Measurements from ENCODE around the gene DDX1. TPM values are rescaled to one million over a fixed set of nuclear protein-coding genes. Genes with fewer than 3 reads are reported as not detected.

The DDX1 gene
- total RNA-seq, 1 experiment from 2014 or later = 62.6 TPM

DNA sequence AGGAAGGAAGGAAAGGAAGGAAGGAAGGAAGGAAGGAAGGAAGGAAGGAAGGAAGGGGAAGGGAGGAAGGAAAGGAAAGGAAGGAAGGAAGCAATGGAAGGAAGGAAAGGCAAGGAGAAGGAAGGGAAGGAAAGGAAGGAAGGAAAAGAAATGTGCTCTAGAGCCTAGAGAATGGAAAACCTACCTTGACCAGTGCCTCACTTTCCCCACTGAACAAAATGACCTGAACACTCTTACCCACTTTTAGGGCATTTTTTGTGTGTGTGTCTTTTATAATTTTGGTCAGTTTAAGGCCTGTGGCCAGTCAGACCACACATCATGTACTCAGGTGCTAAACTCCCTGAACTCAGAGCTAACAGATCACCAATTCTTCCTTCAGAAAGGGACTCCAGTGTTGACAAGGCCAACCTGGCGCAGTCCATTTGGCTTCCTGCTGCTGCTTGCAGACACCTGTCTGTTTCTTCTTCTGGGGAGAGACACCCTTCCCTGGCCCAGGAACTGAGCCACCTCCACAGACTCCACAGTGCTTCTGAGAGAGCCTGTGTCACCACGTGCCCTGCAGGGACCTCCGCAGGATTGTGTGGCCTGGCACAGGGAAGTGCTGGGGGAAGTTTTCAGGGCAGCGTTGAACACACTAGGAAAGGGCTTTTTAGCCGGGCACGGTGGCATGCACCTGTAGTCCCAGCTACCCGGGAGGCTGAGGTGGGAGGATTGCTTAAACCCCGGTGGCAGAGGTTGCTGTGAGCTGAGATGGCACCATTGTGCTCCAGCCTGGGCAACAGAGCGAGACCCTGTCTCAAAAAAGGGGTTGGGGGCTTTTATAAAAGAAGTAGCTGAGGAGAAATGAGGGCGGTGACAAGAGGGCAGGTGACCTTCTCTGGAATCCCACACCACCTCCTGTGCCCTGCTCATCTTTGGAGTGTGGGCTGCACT lies 57.2 kb downstream of the DDX1 start:
- no TSS peak for BruUV-seq (replicated peaks)
- H3K9me3 ChIP-seq (ENCODE audit: low read length) = no peaks in the 10 kb centered on the region
- intact Hi-C loops (cut with micrococcal nuclease) = no loop called here
- no peak for DNase-seq
- H3K9ac ChIP-seq (ENCODE audit: low read length) = no peak overlapping the region
- H3K4me3 ChIP-seq (ENCODE audit: low read length) = no peak overlapping the region
- H3K27ac ChIP-seq (ENCODE audit: low read length) = no peak overlapping the region
- no peak overlapping the region for H3K4me2 ChIP-seq (ENCODE audit: low read length)
- no peaks in the 10 kb centered on the region for H4K20me1 ChIP-seq (ENCODE audit: low read length)
- H3K36me3 ChIP-seq (ENCODE audit: low read depth, low read length) = no peaks in the 10 kb centered on the region
- H3K79me2 ChIP-seq (ENCODE audit: low read length) = no peaks in the 10 kb centered on the region
- no peak for ATAC-seq
- no peaks in the 10 kb centered on the region for H3K9me2 ChIP-seq (replicated peaks; ENCODE audit: low read length)
- H3K27me3 ChIP-seq (ENCODE audit: low read length) = peaks cover 43% of the 10 kb centered on the region
- H3K4me1 ChIP-seq (ENCODE audit: insufficient read depth, low read length) = no peaks in the 10 kb centered on the region
- H3F3A ChIP-seq (ENCODE audit: low read length, unreplicated experiment) = no peaks in the 10 kb centered on the region
- ChIA-PET POLR2A (ENCODE audit: unreplicated experiment) (no interaction called here), CTCF (no interaction called here)
- H2AFZ ChIP-seq (ENCODE audit: low read length) = no peak overlapping the region
- TF ChIP-seq EZH2phosphoT487 (IDR thresholded peaks at IDR 0.05; ENCODE audit: borderline replicate concordance, low read length) = no peak
- TF ChIP-seq, protein P1, sequence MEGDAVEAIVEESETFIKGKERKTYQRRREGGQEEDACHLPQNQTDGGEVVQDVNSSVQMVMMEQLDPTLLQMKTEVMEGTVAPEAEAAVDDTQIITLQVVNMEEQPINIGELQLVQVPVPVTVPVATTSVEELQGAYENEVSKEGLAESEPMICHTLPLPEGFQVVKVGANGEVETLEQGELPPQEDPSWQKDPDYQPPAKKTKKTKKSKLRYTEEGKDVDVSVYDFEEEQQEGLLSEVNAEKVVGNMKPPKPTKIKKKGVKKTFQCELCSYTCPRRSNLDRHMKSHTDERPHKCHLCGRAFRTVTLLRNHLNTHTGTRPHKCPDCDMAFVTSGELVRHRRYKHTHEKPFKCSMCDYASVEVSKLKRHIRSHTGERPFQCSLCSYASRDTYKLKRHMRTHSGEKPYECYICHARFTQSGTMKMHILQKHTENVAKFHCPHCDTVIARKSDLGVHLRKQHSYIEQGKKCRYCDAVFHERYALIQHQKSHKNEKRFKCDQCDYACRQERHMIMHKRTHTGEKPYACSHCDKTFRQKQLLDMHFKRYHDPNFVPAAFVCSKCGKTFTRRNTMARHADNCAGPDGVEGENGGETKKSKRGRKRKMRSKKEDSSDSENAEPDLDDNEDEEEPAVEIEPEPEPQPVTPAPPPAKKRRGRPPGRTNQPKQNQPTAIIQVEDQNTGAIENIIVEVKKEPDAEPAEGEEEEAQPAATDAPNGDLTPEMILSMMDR (conservative IDR thresholded peaks at IDR 0.05; ENCODE audit: low read depth, low read length) = no peak
- no peak for TF ChIP-seq EZH2 (IDR thresholded peaks at IDR 0.05; ENCODE audit: low read length, unreplicated experiment)

DNA sequence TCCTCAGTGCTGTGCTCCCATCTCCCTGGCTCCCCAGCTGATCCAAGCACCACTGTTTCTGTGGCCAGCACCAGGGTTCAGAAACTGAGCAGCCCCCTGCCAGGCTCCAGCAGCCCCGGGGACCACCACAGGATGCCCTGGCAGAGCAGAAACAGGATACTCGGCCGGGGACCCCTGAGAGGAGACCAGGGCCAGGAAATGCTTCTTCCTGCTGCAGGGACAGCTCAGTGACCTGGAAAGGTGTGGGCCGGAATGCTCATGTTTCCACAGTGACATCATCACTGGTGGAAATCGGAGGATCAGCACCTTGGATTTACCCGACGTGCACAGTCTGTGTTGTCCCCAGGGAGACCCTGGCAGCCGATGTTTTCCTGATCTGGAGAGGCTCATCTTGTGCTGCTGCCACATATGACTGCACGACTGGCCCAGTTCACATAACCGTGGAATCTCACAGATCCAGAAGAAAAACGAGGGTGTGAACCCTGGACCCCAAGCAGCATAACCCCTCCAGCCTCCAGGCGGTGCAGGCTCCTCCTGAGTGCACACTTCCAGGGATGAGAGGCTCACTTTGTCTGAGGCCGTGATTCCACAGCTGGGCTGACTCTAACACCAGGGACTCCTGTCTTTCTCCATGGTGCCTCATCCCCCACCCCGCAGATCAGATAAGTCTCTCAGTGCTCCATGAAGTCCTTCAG lies 58.0 kb downstream of the DDX1 start:
- no peaks in the 10 kb centered on the region for H3K79me2 ChIP-seq (ENCODE audit: low read length)
- no peaks in the 10 kb centered on the region for H3F3A ChIP-seq (ENCODE audit: low read length, unreplicated experiment)
- no peak overlapping the region for H3K9ac ChIP-seq (ENCODE audit: low read length)
- H2AFZ ChIP-seq (ENCODE audit: low read length) = no peak overlapping the region
- no peak overlapping the region for H3K4me3 ChIP-seq (ENCODE audit: low read length)
- TF ChIP-seq EZH2phosphoT487 (IDR thresholded peaks at IDR 0.05; ENCODE audit: borderline replicate concordance, low read length) (no peak), EZH2 (IDR thresholded peaks at IDR 0.05; ENCODE audit: low read length, unreplicated experiment) (no peak)
- TF ChIP-seq, protein P1 (conservative IDR thresholded peaks at IDR 0.05; ENCODE audit: low read depth, low read length) = no peak
- ChIA-PET POLR2A (ENCODE audit: unreplicated experiment) (no interaction called here), CTCF (no interaction called here)
- no peak overlapping the region for H3K27ac ChIP-seq (ENCODE audit: low read length)
- no peaks in the 10 kb centered on the region for H3K36me3 ChIP-seq (ENCODE audit: low read depth, low read length)
- ATAC-seq (no peak), DNase-seq (no peak)
- no peaks in the 10 kb centered on the region for H3K9me3 ChIP-seq (ENCODE audit: low read length)
- no TSS peak for BruUV-seq (replicated peaks)
- no peaks in the 10 kb centered on the region for H4K20me1 ChIP-seq (ENCODE audit: low read length)
- H3K4me2 ChIP-seq (ENCODE audit: low read length) = no peak overlapping the region
- H3K9me2 ChIP-seq (replicated peaks; ENCODE audit: low read length) = no peaks in the 10 kb centered on the region
- no peaks in the 10 kb centered on the region for H3K4me1 ChIP-seq (ENCODE audit: insufficient read depth, low read length)
- intact Hi-C loops (cut with micrococcal nuclease) = no loop called here
- H3K27me3 ChIP-seq (ENCODE audit: low read length) = peaks cover 51% of the 10 kb centered on the region
